HepG2 (cell line): Measurements from ENCODE around the gene DNTTIP2. TPM values are rescaled to one million over a fixed set of nuclear protein-coding genes. Genes with fewer than 3 reads are reported as not detected.

Source experiments
- ARNT ChIP-seq: fragments of 450-650 bp; IDR thresholded peaks from 2 replicates; pipeline ENCODE4 v1.6.1; 2017
- DMAP1 ChIP-seq: IDR thresholded peaks from 2 replicates; pipeline ENCODE4 v1.6.1; 2016
- HOXA3 ChIP-seq: sonication (generic); formaldehyde crosslinking; IDR thresholded peaks from 2 replicates; pipeline ENCODE4 v1.5.0; 2020; ENCODE audit warnings: missing genetic modification reagents
- IRF9 ChIP-seq: sonication (generic); formaldehyde crosslinking; IDR thresholded peaks from 2 replicates; pipeline ENCODE4 v1.8.0; 2022; ENCODE audit warnings: missing genetic modification reagents, mild to moderate bottlenecking, borderline replicate concordance
- MYNN ChIP-seq: sonication (generic); formaldehyde crosslinking; IDR thresholded peaks from 2 replicates; pipeline ENCODE4 v1.4.0; 2020; ENCODE audit warnings: mild to moderate bottlenecking, low read depth, missing genetic modification reagents
- NCOR1 ChIP-seq: fragments of 200-600 bp; sonication (generic); IDR thresholded peaks from 2 replicates; pipeline ENCODE4 v1.7.0; 2017; ENCODE audit warnings: antibody characterized with exemption, low read length, borderline replicate concordance
- SMC3 ChIP-seq: IDR thresholded peaks from 2 replicates; pipeline ENCODE4 v1.6.1; 2011; ENCODE audit warnings: low read length, improper control_type of control experiment
- TAF1 ChIP-seq: sonication (generic); formaldehyde crosslinking; IDR thresholded peaks from 2 replicates; pipeline ENCODE4 v1.4.0; 2020; ENCODE audit warnings: missing genetic modification reagents
- TEAD3 ChIP-seq: optimal IDR thresholded peaks from 2 replicates; pipeline ENCODE3; 2016; ENCODE audit warnings: borderline replicate concordance
- ZFAT ChIP-seq: sonication (generic); formaldehyde crosslinking; conservative IDR thresholded peaks from 2 replicates; pipeline ENCODE4 v1.8.1; 2023; ENCODE audit warnings: missing genetic modification reagents, inconsistent platforms
- ZFP91 ChIP-seq: sonication (generic); formaldehyde crosslinking; IDR thresholded peaks from 2 replicates; pipeline ENCODE4 v1.9.0; 2022; ENCODE audit warnings: missing genetic modification reagents, mild to moderate bottlenecking, borderline replicate concordance
- ZNF280D ChIP-seq: sonication (generic); formaldehyde crosslinking; IDR thresholded peaks from 2 replicates; pipeline ENCODE4 v1.5.1; 2020; ENCODE audit warnings: mild to moderate bottlenecking, missing genetic modification reagents
- ZNF296 ChIP-seq: sonication (generic); formaldehyde crosslinking; conservative IDR thresholded peaks from 2 replicates; pipeline ENCODE4 v1.5.0; 2020; ENCODE audit warnings: mild to moderate bottlenecking, missing genetic modification reagents
- ZNF414 ChIP-seq: sonication (generic); formaldehyde crosslinking; IDR thresholded peaks from 2 replicates; pipeline ENCODE4 v1.5.0; 2020; ENCODE audit warnings: missing genetic modification reagents
- ZNF44 ChIP-seq: sonication (generic); formaldehyde crosslinking; IDR thresholded peaks from 2 replicates; pipeline ENCODE4 v1.5.1; 2020; ENCODE audit warnings: mild to moderate bottlenecking, missing genetic modification reagents
- ZNF441 ChIP-seq: sonication (generic); formaldehyde crosslinking; IDR thresholded peaks from 2 replicates; pipeline ENCODE4 v1.7.0; 2021; ENCODE audit warnings: missing genetic modification reagents, borderline replicate concordance
- ZNF510 ChIP-seq: sonication (generic); formaldehyde crosslinking; IDR thresholded peaks from 2 replicates; pipeline ENCODE4 v1.4.0; 2020; ENCODE audit warnings: low read depth, mild to moderate bottlenecking, missing genetic modification reagents
- ZNF614 ChIP-seq: IDR thresholded peaks from 2 replicates; pipeline ENCODE4 v1.6.1; 2018; ENCODE audit warnings: missing biosample characterization, missing genetic modification reagents, inconsistent platforms, borderline replicate concordance
- ZNF713 ChIP-seq: sonication (generic); formaldehyde crosslinking; IDR thresholded peaks from 2 replicates; pipeline ENCODE4 v1.4.0; 2020; ENCODE audit warnings: mild to moderate bottlenecking, missing genetic modification reagents
- polyA plus RNA-seq, 8 experiments: library from polyadenylated mRNA; depleted of rRNA in 3 of 8; stranded (reverse) in 7 of 8; unstranded in 1 of 8; fragments of >200 nt; fragmentation: Illumina TruSeq in 4 of 8; extraction: Trizol in 4 of 8; gene quantifications; 2 replicates each; pipeline versions ENCODE4 v1.2.1 to v1.2.3, GENCODE V29; 2011 to 2016; ENCODE audit warnings: low read depth in 4 of 8, missing spikeins in 1 of 8, mixed read lengths in 1 of 8; ENCODE audit not compliant: insufficient read depth in 1 of 8
- total RNA-seq, 5 experiments: library from RNA; depleted of rRNA; stranded (reverse); fragments of >200 nt; fragmentation: Illumina TruSeq; extraction: Trizol; gene quantifications; 2 replicates each; pipeline ENCODE4 v1.2.3, GENCODE V29; 2016; ENCODE audit warnings: low read depth in 1 of 5
- TF ChIP-seq, protein P1 (sequence below): sonication (generic); formaldehyde crosslinking; IDR thresholded peaks from 2 replicates; pipeline ENCODE4 v1.5.1; 2020; ENCODE audit warnings: missing genetic modification reagents, mild to moderate bottlenecking, borderline replicate concordance

The DNTTIP2 gene
- total and polyA plus RNA-seq, 2 of the 13 experiments (the other 11 are each of a cell fraction or from before 2014, with no cell fraction given), result 11.4 to 63.3 TPM

- TF ChIP-seq ZNF280D (CRISPR knock-in tag), result no peak
- peak; percentile 68 for TF ChIP-seq TAF1 (CRISPR knock-in tag)
- peak; percentile 58; the same call in 1 of the 2 replicates for TF ChIP-seq HOXA3 (CRISPR knock-in tag)
- no peak for TF ChIP-seq ZNF296
- no peak for TF ChIP-seq ZNF44 (CRISPR knock-in tag)
- TF ChIP-seq IRF9, result no peak
- no peak for TF ChIP-seq ZNF510
- TF ChIP-seq SMC3, result no peak
- peak; percentile 80 for TF ChIP-seq DMAP1 (CRISPR knock-in tag)
- 0 out of 2 replicates have a peak, but pooled peaks have one; percentile 56 for TF ChIP-seq ZNF441
- no peak for TF ChIP-seq MYNN (CRISPR knock-in tag)
- TF ChIP-seq, protein P1, sequence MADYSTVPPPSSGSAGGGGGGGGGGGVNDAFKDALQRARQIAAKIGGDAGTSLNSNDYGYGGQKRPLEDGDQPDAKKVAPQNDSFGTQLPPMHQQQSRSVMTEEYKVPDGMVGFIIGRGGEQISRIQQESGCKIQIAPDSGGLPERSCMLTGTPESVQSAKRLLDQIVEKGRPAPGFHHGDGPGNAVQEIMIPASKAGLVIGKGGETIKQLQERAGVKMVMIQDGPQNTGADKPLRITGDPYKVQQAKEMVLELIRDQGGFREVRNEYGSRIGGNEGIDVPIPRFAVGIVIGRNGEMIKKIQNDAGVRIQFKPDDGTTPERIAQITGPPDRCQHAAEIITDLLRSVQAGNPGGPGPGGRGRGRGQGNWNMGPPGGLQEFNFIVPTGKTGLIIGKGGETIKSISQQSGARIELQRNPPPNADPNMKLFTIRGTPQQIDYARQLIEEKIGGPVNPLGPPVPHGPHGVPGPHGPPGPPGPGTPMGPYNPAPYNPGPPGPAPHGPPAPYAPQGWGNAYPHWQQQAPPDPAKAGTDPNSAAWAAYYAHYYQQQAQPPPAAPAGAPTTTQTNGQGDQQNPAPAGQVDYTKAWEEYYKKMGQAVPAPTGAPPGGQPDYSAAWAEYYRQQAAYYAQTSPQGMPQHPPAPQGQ (CRISPR knock-in tag), result no peak
- TF ChIP-seq TEAD3 (CRISPR knock-in tag), result no peak
- no peak for TF ChIP-seq ZNF713 (CRISPR knock-in tag)
- TF ChIP-seq NCOR1, result no peak
- TF ChIP-seq ZFAT, result peak; percentile 65; the same call in 1 of the 2 replicates
- TF ChIP-seq ARNT, result no peak
- no peak; the same call in 1 of the 2 replicates for TF ChIP-seq ZNF414 (CRISPR knock-in tag)
- no peak for TF ChIP-seq ZFP91
- no peak for TF ChIP-seq ZNF614 (CRISPR knock-in tag)
Measured at GRCh38 chr1:93846206-93846991, 32.6 kb downstream of the DNTTIP2 start (continued).
